Muscle of leg (tissue), 16 donors: Measurements from ENCODE around the gene PKDREJ. TPM values are rescaled to one million over a fixed set of nuclear protein-coding genes. Genes with fewer than 3 reads are reported as not detected.
"Not testable (repeated sequence)": the region's sequence is repeated elsewhere in the genome, so short reads cannot be mapped to it uniquely, and the experiment has no call there.

ENCODE experiments used
- DNase-seq: peaks from one replicate; pipeline ENCODE4 v3.0.0; 2013
- H3K27ac ChIP-seq: one replicate; pipeline ENCODE4 v1.5.1; 2013; ENCODE audit warnings: mild to moderate bottlenecking, low read length, control low read depth
- H3K27me3 ChIP-seq: one replicate; pipeline ENCODE4 v1.6.1; 2013; ENCODE audit warnings: low read length; ENCODE audit not compliant: control insufficient read depth, insufficient read depth
- H3K36me3 ChIP-seq: one replicate; pipeline ENCODE4 v1.6.1; 2013; ENCODE audit warnings: low read length; ENCODE audit not compliant: control insufficient read depth, insufficient read depth
- H3K4me1 ChIP-seq: one replicate; pipeline ENCODE4 v1.6.1; 2013; ENCODE audit warnings: low read length; ENCODE audit not compliant: control insufficient read depth, insufficient read depth
- H3K4me3 ChIP-seq: one replicate; pipeline ENCODE4 v1.5.1; 2013; ENCODE audit warnings: low read length, control low read depth
- H3K9me3 ChIP-seq: replicated peaks from 2 replicates; pipeline ENCODE4 v1.6.1; 2013; ENCODE audit warnings: low read depth, low read length; ENCODE audit not compliant: control insufficient read depth
- WGBS: methylation state at CpG from one replicate; pipeline ENCODE4 v1.1.5; 2013; ENCODE audit warnings: missing lambda C conversion rate; ENCODE audit not compliant: insufficient coverage; 5-methylcytosine and 5-hydroxymethylcytosine counted together
- long read RNA-seq, 11 donors: transcript quantifications; one replicate each; lab custom pipeline, GENCODE V29; 2026
- polyA plus RNA-seq, 8 donors: library from polyadenylated mRNA; unstranded; fragments of 120-200 nt; gene quantifications; one replicate each; pipeline versions ENCODE4 v1.2.1 to v1.2.3, GENCODE V29; 2013; ENCODE audit warnings: inconsistent platforms in 1 of 8, low replicate concordance in 1 of 8; ENCODE audit not compliant: insufficient read length in 8 of 8, insufficient read depth in 1 of 8
- total RNA-seq: library from RNA; stranded (reverse); fragments of 120-200 nt; gene quantifications from one replicate; pipeline ENCODE4 v1.2.4, GENCODE V29; 2013

Gene PKDREJ, protein sequence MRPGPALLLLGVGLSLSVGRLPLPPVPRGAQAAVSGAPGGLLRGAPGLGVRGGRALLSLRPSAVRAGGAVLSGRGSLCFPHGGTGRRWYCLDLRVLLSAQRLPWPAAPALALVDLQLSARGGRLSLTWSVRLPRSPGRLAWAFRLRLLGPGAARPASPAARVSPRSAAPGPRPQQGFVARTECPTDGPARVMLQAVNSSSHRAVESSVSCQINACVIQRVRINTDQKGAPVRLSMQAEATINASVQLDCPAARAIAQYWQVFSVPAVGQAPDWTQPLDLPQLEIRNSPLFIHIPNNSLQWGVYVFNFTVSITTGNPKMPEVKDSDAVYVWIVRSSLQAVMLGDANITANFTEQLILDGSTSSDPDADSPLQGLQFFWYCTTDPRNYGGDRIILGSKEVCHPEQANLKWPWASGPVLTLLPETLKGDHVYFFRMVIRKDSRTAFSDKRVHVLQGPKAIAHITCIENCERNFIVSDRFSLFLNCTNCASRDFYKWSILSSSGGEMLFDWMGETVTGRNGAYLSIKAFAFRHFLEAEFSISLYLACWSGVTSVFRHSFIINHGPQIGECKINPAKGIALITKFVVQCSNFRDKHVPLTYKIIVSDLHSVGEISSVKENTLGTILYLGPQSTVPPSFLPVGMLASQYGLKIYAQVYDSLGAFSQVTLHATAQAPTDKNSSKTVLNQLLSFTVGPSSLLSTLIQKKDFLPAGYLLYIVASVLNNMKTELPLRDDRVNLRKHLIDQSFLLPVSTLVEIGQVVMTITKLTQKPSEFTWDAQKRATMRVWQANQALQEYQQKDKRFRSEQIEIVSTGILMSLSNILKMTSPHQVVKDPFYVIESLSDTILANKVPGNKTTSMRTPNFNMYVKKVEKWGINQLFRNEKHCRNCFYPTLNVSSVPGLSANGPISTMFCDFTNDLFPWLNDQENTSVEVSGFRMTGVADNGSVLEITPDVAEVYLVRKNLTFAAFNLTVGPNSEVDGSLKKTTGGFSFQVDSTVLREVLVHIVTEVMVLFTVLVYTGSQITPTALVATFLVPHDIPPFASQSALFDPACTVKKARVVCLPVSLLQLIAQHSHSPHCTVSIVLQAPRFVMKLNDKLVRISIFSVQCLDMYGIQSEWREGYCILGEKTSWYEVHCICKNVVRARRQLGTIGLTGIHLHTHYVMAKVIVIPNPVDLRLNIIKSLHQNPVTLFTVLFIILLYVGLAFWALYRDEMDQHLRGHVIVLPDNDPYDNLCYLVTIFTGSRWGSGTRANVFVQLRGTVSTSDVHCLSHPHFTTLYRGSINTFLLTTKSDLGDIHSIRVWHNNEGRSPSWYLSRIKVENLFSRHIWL (N-terminal part only)
- total RNA-seq (0.04 TPM), polyA plus RNA-seq (under 1 TPM; 0.15 to 0.45 (median 0.35) TPM)
- long read RNA-seq, donor 1: 0 reads
- long read RNA-seq, donor 2: 0 reads
- long read RNA-seq, donor 3, full-length matches to known transcripts: 2 of 2 reads
- long read RNA-seq, donor 3, partial matches to known transcripts: 0 of 2 reads
- long read RNA-seq, donor 3, other reads (novel, unspliced or antisense): 0 of 2 reads
- long read RNA-seq, donor 4, full-length matches to known transcripts: 1 of 1 reads
- long read RNA-seq, donor 4, partial matches to known transcripts: 0 of 1 reads
- long read RNA-seq, donor 4, other reads (novel, unspliced or antisense): 0 of 1 reads
- long read RNA-seq, donor 5, full-length matches to known transcripts: 1 of 1 reads
- long read RNA-seq, donor 5, partial matches to known transcripts: 0 of 1 reads
- long read RNA-seq, donor 5, other reads (novel, unspliced or antisense): 0 of 1 reads
- long read RNA-seq, donor 6, full-length matches to known transcripts: 2 of 2 reads
- long read RNA-seq, donor 6, partial matches to known transcripts: 0 of 2 reads
- long read RNA-seq, donor 6, other reads (novel, unspliced or antisense): 0 of 2 reads
- long read RNA-seq, donor 7, full-length matches to known transcripts: 1 of 1 reads
- long read RNA-seq, donor 7, partial matches to known transcripts: 0 of 1 reads
- long read RNA-seq, donor 7, other reads (novel, unspliced or antisense): 0 of 1 reads
- long read RNA-seq, donor 8, full-length matches to known transcripts: 2 of 2 reads
- long read RNA-seq, donor 8, partial matches to known transcripts: 0 of 2 reads
- long read RNA-seq, donor 8, other reads (novel, unspliced or antisense): 0 of 2 reads
- long read RNA-seq, donor 9, full-length matches to known transcripts: 1 of 1 reads
- long read RNA-seq, donor 9, partial matches to known transcripts: 0 of 1 reads
- long read RNA-seq, donor 9, other reads (novel, unspliced or antisense): 0 of 1 reads
- long read RNA-seq, donor 10, full-length matches to known transcripts: 1 of 1 reads
- long read RNA-seq, donor 10, partial matches to known transcripts: 0 of 1 reads
- long read RNA-seq, donor 10, other reads (novel, unspliced or antisense): 0 of 1 reads
- long read RNA-seq, donor 11: 0 reads

DNA sequence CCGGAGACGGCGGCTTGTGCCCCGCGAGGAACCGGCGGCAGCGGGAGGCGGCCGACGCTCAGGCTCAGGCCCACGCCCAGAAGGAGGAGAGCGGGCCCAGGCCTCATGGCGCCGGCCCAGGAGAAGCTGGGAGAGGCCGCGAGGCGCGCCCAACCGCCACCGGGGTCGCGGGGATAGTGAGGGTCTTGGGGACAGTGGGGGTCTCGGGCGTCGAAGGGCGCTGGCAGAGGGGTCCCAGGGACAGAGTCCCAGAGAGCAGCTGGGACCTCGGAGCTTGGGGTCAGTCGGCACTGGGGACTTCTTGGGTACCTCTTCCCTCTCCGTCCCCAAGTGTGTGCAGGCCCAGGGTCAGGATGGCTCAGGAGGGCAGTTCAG is at the start of gene PKDREJ:
TSS of gene PKDREJ (minus strand) at position 128 of the 375 bp plus-strand sequence. CDS start at position 107, 21 bp downstream.
- 33% methylated on average over 30 of the region's 30 CpGs for WGBS
- H3K4me3 ChIP-seq: no peak within 1 kb of the TSS

GRCh38 chr22:46312848-46313247 is 49.7 kb upstream of the PKDREJ start:
- peaks cover 33% of the 10 kb centered on the region for H3K36me3 ChIP-seq
- not testable (repeated sequence) for H3K4me3 ChIP-seq, H3K9me3 ChIP-seq, H3K27me3 ChIP-seq, DNase-seq, H3K27ac ChIP-seq, H3K4me1 ChIP-seq
- no CpG with 5 or more reads among the region's 2 CpGs for WGBS

More for the DNA sequence above, at the start of gene PKDREJ:
- no peak for DNase-seq
- Histone ChIP-seq H3K36me3 (no peaks in the 10 kb centered on the region), H3K27ac (no peak within 1 kb of the TSS), H3K4me1 (peaks cover 10% of the 10 kb centered on the region), H3K27me3 (peaks cover 40% of the 10 kb centered on the region), H3K9me3 (no peaks in the 10 kb centered on the region)

GRCh38 chr22:46312056-46312455 is 48.9 kb upstream of the PKDREJ start:
- 92% methylated on average over 8 of the region's 8 CpGs for WGBS

DNA sequence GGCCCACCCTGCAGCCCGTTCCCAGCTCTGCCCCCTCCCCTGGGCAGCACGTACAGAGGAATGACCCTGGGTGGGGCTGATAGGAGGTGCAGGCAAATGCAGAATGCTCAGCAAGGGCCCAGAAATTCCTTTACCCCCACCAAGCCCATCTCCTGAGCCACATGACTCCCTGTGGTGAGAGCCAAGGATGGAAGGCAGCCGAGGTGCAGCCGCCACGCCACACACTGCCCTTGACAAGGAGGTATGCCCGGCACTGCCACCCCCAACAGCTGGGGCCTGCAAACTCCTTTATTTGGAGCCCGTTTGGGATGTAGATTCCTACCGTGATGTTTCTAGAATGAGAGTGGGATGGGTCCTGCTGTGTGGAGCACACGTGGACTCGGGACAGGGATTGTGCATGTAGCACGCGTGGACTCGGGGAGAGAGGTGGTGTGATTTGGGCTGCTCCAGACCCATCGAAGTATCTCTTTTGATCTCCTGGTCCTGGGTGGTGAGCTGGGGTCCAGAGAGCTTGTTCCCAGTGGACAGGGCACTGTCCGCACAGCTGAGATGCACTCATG is 46.5 kb upstream of the PKDREJ start:
- H3K27me3 ChIP-seq: no peaks in the 10 kb centered on the region
- H3K4me3 ChIP-seq: no peak overlapping the region
- H3K36me3 ChIP-seq: peaks cover 23% of the 10 kb centered on the region
- no peaks in the 10 kb centered on the region for H3K4me1 ChIP-seq
- DNase-seq: no peak
- 88% methylated on average over 10 of the region's 15 CpGs for WGBS
- H3K9me3 ChIP-seq: no peaks in the 10 kb centered on the region
- no peak overlapping the region for H3K27ac ChIP-seq

More at GRCh38 chr22:46312056-46312455, 48.9 kb upstream of the PKDREJ start:
- no peak overlapping the region for H3K4me3 ChIP-seq
- H3K27ac ChIP-seq: no peak overlapping the region
- no peaks in the 10 kb centered on the region for H3K27me3 ChIP-seq
- no peak for DNase-seq
- H3K9me3 ChIP-seq: no peaks in the 10 kb centered on the region
- no peaks in the 10 kb centered on the region for H3K4me1 ChIP-seq
- H3K36me3 ChIP-seq: peaks cover 28% of the 10 kb centered on the region

GRCh38 chr22:46308283-46308988 is 45.3 kb upstream of the PKDREJ start:
- Histone ChIP-seq H3K9me3 (no peaks in the 10 kb centered on the region), H3K27me3 (no peaks in the 10 kb centered on the region), H3K4me3 (no peak overlapping the region), H3K27ac (no peak overlapping the region), H3K4me1 (no peaks in the 10 kb centered on the region), H3K36me3 (peaks cover 21% of the 10 kb centered on the region)
- no peak for DNase-seq
- WGBS: 90% methylated on average over 21 of the region's 23 CpGs

DNA sequence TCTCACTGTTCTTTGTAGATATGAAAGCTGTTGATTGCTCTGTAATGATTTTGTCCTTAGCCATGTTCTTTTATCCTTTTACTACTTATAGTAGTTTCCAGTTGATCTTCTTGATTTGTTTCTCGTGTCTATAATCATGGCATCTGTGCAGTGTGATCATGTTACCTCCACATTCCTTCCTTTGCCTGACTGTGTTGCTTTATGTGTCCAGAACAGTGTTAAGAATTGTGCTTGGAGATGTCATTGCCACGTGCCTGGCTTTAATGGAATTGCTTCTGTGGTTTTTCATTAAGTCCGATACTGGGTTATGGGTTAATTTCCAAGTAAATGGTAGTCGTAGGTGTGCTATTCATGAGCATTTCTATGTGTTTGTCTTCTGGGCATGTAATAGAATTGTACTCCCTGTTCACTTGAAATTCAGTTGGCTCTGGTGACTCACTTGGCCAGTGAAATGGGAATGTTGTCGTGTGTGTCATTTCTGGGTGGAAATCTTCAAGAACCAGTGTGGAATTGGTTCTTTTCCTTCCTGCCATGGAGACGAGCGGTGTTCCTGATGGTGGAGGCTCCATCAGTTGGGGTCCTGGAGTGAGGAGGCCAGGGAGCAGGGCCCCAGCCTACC is 40.3 kb upstream of the PKDREJ start:
- no peaks in the 10 kb centered on the region for H3K9me3 ChIP-seq
- H3K27ac ChIP-seq: no peak overlapping the region
- H3K27me3 ChIP-seq: no peaks in the 10 kb centered on the region
- whole genome bisulfite sequencing: 86% methylated on average over 3 of the region's 7 CpGs
- H3K4me1 ChIP-seq: no peaks in the 10 kb centered on the region
- no peak for DNase-seq
- no peak overlapping the region for H3K4me3 ChIP-seq
- peaks cover 22% of the 10 kb centered on the region for H3K36me3 ChIP-seq

DNA sequence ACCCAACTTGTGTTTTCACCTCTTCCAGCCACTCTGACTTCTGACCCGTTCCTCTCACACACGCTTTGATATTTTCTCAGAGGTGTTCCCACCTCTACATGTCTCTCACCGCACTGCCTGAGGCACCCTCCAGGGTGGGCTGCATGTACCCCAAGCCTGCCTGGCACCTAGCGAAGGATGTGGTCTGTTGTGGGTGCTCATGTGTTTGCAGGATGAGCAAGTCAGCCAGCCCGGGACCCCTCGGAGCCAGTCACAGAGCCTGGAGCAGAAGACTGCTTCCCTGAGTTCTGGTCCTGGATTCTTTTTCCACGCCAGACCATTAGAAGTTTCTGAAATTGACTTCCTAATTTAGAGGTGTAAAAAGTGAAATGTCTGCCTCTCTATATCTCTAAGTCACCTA is 37.3 kb upstream of the PKDREJ start:
- H3K9me3 ChIP-seq: no peaks in the 10 kb centered on the region
- no peak for DNase-seq
- no peaks in the 10 kb centered on the region for H3K27me3 ChIP-seq
- 98% methylated on average over 5 of the region's 7 CpGs for WGBS
- H3K4me3 ChIP-seq: no peak overlapping the region
- peaks cover 18% of the 10 kb centered on the region for H3K4me1 ChIP-seq
- peaks cover 20% of the 10 kb centered on the region for H3K36me3 ChIP-seq
- no peak overlapping the region for H3K27ac ChIP-seq
